ENCODE results near the gene MAGOH.

The MAGOH gene

GRCh38 chr1:53250325-53250724 is 12.0 kb upstream of the MAGOH start:
- H3K36me3 ChIP-seq (ENCODE audit: control insufficient read depth, low read depth, low read length) = peaks cover 89% of the 10 kb centered on the region
- no peak overlapping the region for H3K9ac ChIP-seq (ENCODE audit: low read length)
- H3K27me3 ChIP-seq (ENCODE audit: control insufficient read depth, insufficient read depth, low read length) = no peaks in the 10 kb centered on the region
- H3K4me3 ChIP-seq (ENCODE audit: low read length) = no peak overlapping the region
- H3K9me3 ChIP-seq (ENCODE audit: control insufficient read depth, low read depth, low read length) = no peaks in the 10 kb centered on the region
- no peaks in the 10 kb centered on the region for H3K4me1 ChIP-seq (ENCODE audit: control insufficient read depth, low read depth, low read length)
- no peak overlapping the region for H3K27ac ChIP-seq (ENCODE audit: low read length)

GRCh38 chr1:53249706-53250105 is 11.4 kb upstream of the MAGOH start:
- Histone ChIP-seq H3K27me3 (ENCODE audit: control insufficient read depth, insufficient read depth, low read length) (no peaks in the 10 kb centered on the region), H3K4me1 (ENCODE audit: control insufficient read depth, low read depth, low read length) (no peaks in the 10 kb centered on the region), H3K27ac (ENCODE audit: low read length) (no peak overlapping the region), H3K9ac (ENCODE audit: low read length) (no peak overlapping the region), H3K36me3 (ENCODE audit: control insufficient read depth, low read depth, low read length) (peaks cover 89% of the 10 kb centered on the region), H3K9me3 (ENCODE audit: control insufficient read depth, low read depth, low read length) (no peaks in the 10 kb centered on the region), H3K4me3 (ENCODE audit: low read length) (no peak overlapping the region)

GRCh38 chr1:53246261-53247134 is 8.2 kb upstream of the MAGOH start:
- no peak overlapping the region for H3K9ac ChIP-seq (ENCODE audit: low read length)
- H3K9me3 ChIP-seq (ENCODE audit: control insufficient read depth, low read depth, low read length) = no peaks in the 10 kb centered on the region
- no peaks in the 10 kb centered on the region for H3K27me3 ChIP-seq (ENCODE audit: control insufficient read depth, insufficient read depth, low read length)
- H3K4me3 ChIP-seq (ENCODE audit: low read length) = no peak overlapping the region
- H3K36me3 ChIP-seq (ENCODE audit: control insufficient read depth, low read depth, low read length) = peaks cover 68% of the 10 kb centered on the region
- H3K4me1 ChIP-seq (ENCODE audit: control insufficient read depth, low read depth, low read length) = no peaks in the 10 kb centered on the region
- H3K27ac ChIP-seq (ENCODE audit: low read length) = no peak overlapping the region

GRCh38 chr1:53244141-53244540 is 5.8 kb upstream of the MAGOH start:
- Histone ChIP-seq H3K27me3 (ENCODE audit: control insufficient read depth, insufficient read depth, low read length) (no peaks in the 10 kb centered on the region), H3K4me1 (ENCODE audit: control insufficient read depth, low read depth, low read length) (no peaks in the 10 kb centered on the region), H3K36me3 (ENCODE audit: control insufficient read depth, low read depth, low read length) (peaks cover 44% of the 10 kb centered on the region), H3K9me3 (ENCODE audit: control insufficient read depth, low read depth, low read length) (no peaks in the 10 kb centered on the region), H3K27ac (ENCODE audit: low read length) (no peak overlapping the region), H3K9ac (ENCODE audit: low read length) (no peak overlapping the region), H3K4me3 (ENCODE audit: low read length) (no peak overlapping the region)

- H3K36me3 ChIP-seq (ENCODE audit: control insufficient read depth, low read depth, low read length) = peaks cover 27% of the 10 kb centered on the region
- H3K27ac ChIP-seq (ENCODE audit: low read length) = no peak overlapping the region
- H3K4me1 ChIP-seq (ENCODE audit: control insufficient read depth, low read depth, low read length) = no peaks in the 10 kb centered on the region
- no peak overlapping the region for H3K9ac ChIP-seq (ENCODE audit: low read length)
- H3K27me3 ChIP-seq (ENCODE audit: control insufficient read depth, insufficient read depth, low read length) = no peaks in the 10 kb centered on the region
- no peaks in the 10 kb centered on the region for H3K9me3 ChIP-seq (ENCODE audit: control insufficient read depth, low read depth, low read length)
- no peak overlapping the region for H3K4me3 ChIP-seq (ENCODE audit: low read length)
Observed at GRCh38 chr1:53242381-53242780, 4.1 kb upstream of the MAGOH start.

GRCh38 chr1:53241828-53242227 is 3.5 kb upstream of the MAGOH start:
- no peaks in the 10 kb centered on the region for H3K4me1 ChIP-seq (ENCODE audit: control insufficient read depth, low read depth, low read length)
- peaks cover 21% of the 10 kb centered on the region for H3K36me3 ChIP-seq (ENCODE audit: control insufficient read depth, low read depth, low read length)
- H3K9ac ChIP-seq (ENCODE audit: low read length) = no peak overlapping the region
- no peak overlapping the region for H3K27ac ChIP-seq (ENCODE audit: low read length)
- no peaks in the 10 kb centered on the region for H3K27me3 ChIP-seq (ENCODE audit: control insufficient read depth, insufficient read depth, low read length)
- no peak overlapping the region for H3K4me3 ChIP-seq (ENCODE audit: low read length)
- no peaks in the 10 kb centered on the region for H3K9me3 ChIP-seq (ENCODE audit: control insufficient read depth, low read depth, low read length)

GRCh38 chr1:53237638-53238037 is 680 bp downstream of the MAGOH start:
- peaks cover 21% of the 10 kb centered on the region for H3K36me3 ChIP-seq (ENCODE audit: control insufficient read depth, low read depth, low read length)
- no peaks in the 10 kb centered on the region for H3K9me3 ChIP-seq (ENCODE audit: control insufficient read depth, low read depth, low read length)
- no peak overlapping the region for H3K27ac ChIP-seq (ENCODE audit: low read length)
- no peaks in the 10 kb centered on the region for H3K27me3 ChIP-seq (ENCODE audit: control insufficient read depth, insufficient read depth, low read length)
- H3K9ac ChIP-seq (ENCODE audit: low read length) = peak overlapping the region; percentile 81
- H3K4me1 ChIP-seq (ENCODE audit: control insufficient read depth, low read depth, low read length) = no peaks in the 10 kb centered on the region
- H3K4me3 ChIP-seq (ENCODE audit: low read length) = peak overlapping the region; percentile 98

GRCh38 chr1:53220962-53221286 is 17.4 kb downstream of the MAGOH start:
- no peaks in the 10 kb centered on the region for H3K9me3 ChIP-seq (ENCODE audit: control insufficient read depth, low read depth, low read length)
- no peaks in the 10 kb centered on the region for H3K27me3 ChIP-seq (ENCODE audit: control insufficient read depth, insufficient read depth, low read length)
- H3K4me1 ChIP-seq (ENCODE audit: control insufficient read depth, low read depth, low read length) = peaks cover 5% of the 10 kb centered on the region
- peak overlapping the region; percentile 73 for H3K9ac ChIP-seq (ENCODE audit: low read length)
- peak overlapping the region; percentile 67 for H3K27ac ChIP-seq (ENCODE audit: low read length)
- peaks cover 8% of the 10 kb centered on the region for H3K36me3 ChIP-seq (ENCODE audit: control insufficient read depth, low read depth, low read length)
- H3K4me3 ChIP-seq (ENCODE audit: low read length) = peak overlapping the region; percentile 66

GRCh38 chr1:53220171-53220961 is 18.0 kb downstream of the MAGOH start, which contains the start of gene CZIB:
Gene CZIB, minus strand, starts transcription at chr1:53220634. Its CDS starts 59 bp downstream, at chr1:53220575.
- Histone ChIP-seq H3K9ac (ENCODE audit: low read length) (peak within 1 kb of the TSS; percentile 73), H3K27ac (ENCODE audit: low read length) (peak within 1 kb of the TSS; percentile 72)

GRCh38 chr1:53219711-53220110 is 18.6 kb downstream of the MAGOH start:
- Histone ChIP-seq H3K36me3 (ENCODE audit: control insufficient read depth, low read depth, low read length) (peaks cover 14% of the 10 kb centered on the region), H3K4me3 (ENCODE audit: low read length) (peak overlapping the region; percentile 66), H3K4me1 (ENCODE audit: control insufficient read depth, low read depth, low read length) (peaks cover 5% of the 10 kb centered on the region), H3K27ac (ENCODE audit: low read length) (no peak overlapping the region), H3K9me3 (ENCODE audit: control insufficient read depth, low read depth, low read length) (no peaks in the 10 kb centered on the region), H3K9ac (ENCODE audit: low read length) (peak overlapping the region; percentile 73), H3K27me3 (ENCODE audit: control insufficient read depth, insufficient read depth, low read length) (no peaks in the 10 kb centered on the region)

More at GRCh38 chr1:53220171-53220961, 18.0 kb downstream of the MAGOH start, which contains the start of gene CZIB:
- H3K4me1 ChIP-seq (ENCODE audit: control insufficient read depth, low read depth, low read length) = peaks cover 5% of the 10 kb centered on the region
- peaks cover 13% of the 10 kb centered on the region for H3K36me3 ChIP-seq (ENCODE audit: control insufficient read depth, low read depth, low read length)
- no peaks in the 10 kb centered on the region for H3K9me3 ChIP-seq (ENCODE audit: control insufficient read depth, low read depth, low read length)
- peak within 1 kb of the TSS; percentile 66 for H3K4me3 ChIP-seq (ENCODE audit: low read length)
- no peaks in the 10 kb centered on the region for H3K27me3 ChIP-seq (ENCODE audit: control insufficient read depth, insufficient read depth, low read length)

- Histone ChIP-seq H3K27me3 (ENCODE audit: control insufficient read depth, insufficient read depth, low read length) (no peaks in the 10 kb centered on the region), H3K4me1 (ENCODE audit: control insufficient read depth, low read depth, low read length) (peaks cover 5% of the 10 kb centered on the region), H3K36me3 (ENCODE audit: control insufficient read depth, low read depth, low read length) (peaks cover 29% of the 10 kb centered on the region), H3K9me3 (ENCODE audit: control insufficient read depth, low read depth, low read length) (no peaks in the 10 kb centered on the region), H3K27ac (ENCODE audit: low read length) (no peak overlapping the region), H3K4me3 (ENCODE audit: low read length) (no peak overlapping the region), H3K9ac (ENCODE audit: low read length) (no peak overlapping the region)
Observed at GRCh38 chr1:53218201-53218600, 20.1 kb downstream of the MAGOH start.

Data from iPS-18a (cell line).